A549 treated with dexamethasone at 1 μM for 4 hours (cell line): ENCODE measurements around the gene RPS19. TPM values are rescaled to one million over a fixed set of nuclear protein-coding genes. Genes with fewer than 3 reads are reported as not detected.

Source experiments
- total RNA-seq: library from RNA; stranded (reverse); fragments of 200-300 nt; extraction: Qiagen RNA extraction; gene quantifications from 5 replicates; pipeline ENCODE4 v1.2.3, GENCODE V29; 2022

RPS19 gene
- total RNA-seq: 7,258 to 11,211 TPM (median 7,692 TPM) in 5 replicates

DNA sequence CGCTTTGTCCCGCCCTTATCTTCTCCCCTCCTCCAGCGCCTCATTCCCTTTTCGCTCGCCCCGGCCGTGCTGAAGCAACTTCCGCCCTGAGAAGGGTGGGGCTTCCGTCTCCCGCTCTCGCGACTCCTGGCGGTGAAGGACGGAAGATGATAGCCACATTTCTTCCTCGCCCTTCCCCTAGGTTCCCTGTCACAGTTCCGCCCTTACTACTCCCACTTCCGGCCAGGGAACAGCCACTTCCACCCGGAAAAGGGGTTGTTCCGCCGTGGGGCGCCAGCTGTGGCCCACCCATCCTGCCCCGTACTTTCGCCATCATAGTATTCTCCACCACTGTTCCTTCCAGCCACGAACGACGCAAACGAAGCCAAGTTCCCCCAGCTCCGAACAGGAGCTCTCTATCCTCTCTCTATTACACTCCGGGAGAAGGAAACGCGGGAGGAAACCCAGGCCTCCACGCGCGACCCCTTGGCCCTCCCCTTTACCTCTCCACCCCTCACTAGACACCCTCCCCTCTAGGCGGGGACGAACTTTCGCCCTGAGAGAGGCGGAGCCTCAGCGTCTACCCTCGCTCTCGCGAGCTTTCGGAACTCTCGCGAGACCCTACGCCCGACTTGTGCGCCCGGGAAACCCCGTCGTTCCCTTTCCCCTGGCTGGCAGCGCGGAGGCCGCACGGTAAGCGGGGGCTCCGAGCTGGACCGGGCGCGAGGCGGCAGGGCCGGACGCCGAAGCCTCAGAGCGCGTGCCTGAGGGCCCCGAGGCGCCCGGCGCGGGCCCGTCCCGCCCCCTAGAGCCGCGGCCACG, at the start of gene RPS19:
Gene RPS19, plus strand, starts transcription at position 638 of the 801 bp plus-strand sequence. CDS start 520 bp downstream, outside the sequence.

DNA sequence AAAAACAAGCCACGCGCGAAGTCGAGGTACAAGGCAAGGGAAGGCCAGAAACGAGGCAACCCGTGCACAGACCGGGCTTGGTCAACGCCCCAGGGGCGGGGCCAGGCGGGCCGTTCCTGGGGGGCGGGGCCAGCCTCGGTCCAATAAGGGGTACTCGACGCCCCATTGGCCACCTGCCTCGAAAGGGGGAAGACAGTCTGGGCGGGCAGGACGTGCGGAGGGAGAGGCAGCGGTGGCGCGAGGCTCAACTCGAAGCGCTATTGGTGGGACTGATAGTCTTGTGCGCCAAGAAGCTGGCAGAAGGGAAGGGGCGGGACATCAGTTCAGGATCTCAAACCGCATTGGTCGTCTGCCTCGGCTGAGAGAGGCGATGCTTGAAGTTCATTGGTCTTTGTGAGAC, 15.5 kb upstream of the RPS19 start, which contains the start of gene LYPD4:
Gene LYPD4, minus strand, starts transcription at position 83 of the 400 bp plus-strand sequence. CDS start 5,398 bp downstream, outside the sequence.

DNA sequence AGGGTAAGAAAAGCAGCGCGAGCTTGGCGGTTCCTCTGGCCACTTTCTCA, 15.2 kb upstream of the RPS19 start, which contains the start of gene DMRTC2:
Gene DMRTC2, plus strand, starts transcription at position 42 of the 50 bp plus-strand sequence. CDS start 2,387 bp downstream, outside the sequence.

DNA sequence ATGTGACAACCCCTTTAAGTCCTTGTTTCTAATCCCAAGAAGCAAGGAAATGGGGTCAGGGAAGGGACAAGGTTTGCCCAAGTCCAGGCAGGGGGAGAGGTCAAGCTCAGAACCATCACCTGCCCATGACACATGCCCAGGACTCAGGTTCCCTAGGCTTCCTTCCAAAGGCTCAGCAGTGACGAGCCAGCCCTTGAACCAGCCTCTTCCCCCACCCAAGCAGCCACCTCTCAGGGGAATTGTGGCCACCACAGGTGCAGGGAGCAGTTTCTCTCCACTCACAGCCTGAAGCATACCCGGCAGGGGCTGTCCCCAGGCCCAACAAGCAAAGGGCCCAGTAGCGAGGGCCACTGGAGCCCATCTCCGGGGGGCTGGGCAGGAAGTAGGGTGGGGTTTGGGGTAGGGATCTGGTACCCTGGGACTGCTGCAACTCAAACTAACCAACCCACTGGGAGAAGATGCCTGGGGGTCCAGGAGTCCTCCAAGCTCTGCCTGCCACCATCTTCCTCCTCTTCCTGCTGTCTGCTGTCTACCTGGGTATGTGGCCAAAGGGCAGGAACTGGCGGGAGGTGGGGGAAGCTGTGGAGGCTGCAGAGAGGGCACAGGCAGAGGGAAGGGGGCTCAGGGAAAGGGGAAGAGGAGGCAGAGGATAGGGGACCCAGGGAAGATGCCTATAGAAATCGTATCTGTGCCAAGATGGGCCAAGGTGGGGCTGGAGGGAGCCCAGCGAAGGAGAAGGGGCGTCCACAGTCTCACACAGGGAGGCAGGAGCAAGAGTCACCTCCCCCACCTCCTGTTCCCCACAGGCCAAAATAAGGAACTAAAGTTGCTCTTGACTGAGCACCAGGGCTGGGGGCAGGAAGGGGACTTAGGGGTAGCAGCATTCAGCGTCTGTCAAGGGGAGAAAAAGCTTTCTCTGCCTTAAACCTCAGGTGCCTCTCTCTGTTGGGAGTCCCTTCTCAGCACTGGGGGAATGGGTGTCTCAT, 17.1 kb downstream of the RPS19 start, which contains the start of gene CD79A:
Gene CD79A, plus strand, starts transcription at position 433 of the 986 bp plus-strand sequence. Its CDS starts 26 bp downstream, at position 459.

DNA sequence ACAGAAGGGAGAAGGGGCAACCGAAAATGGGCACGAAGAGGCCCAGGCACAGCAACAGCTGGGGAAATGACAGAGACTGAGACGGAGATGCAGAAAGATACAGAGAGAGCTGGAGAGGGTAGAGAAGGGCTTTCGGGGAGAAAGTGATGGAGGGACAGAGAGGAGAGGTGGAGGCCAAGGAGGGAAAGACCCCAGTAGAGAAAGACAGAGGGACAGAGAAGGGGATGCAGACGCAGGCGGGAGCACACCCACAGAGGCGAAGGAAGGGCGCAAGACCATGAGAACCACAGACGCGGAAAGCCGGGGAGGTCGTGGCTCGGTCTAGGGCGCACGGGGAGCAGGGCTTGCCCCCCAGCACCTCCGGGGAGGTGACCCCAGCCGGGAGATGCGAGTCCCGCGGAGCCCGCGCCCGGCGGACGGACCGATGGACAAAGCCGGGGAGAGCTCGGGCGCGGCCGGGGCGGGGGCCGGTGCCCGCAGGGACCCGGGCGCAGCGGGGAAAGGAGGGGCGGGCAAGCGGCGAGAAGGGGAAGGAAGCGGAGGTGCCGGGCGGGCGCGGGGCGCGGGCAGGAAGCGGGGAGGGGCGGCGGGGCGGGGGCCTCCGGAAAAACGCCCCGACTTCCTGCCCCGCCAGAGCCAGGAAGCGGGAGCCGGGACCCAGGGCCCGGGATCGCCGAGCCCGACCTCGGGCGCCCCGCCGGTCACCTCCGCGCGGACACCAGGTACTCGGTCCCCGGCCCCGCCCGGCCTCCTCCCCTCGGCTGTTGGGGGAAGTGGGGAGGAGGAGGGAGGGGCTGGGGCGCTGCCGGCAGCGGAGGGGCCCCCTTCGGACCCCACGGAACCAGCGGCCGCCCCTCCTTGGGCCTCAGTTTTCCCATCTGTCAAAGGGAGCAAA, 22.8 kb downstream of the RPS19 start, which contains the start of gene ARHGEF1:
Gene ARHGEF1, plus strand, starts transcription at position 617 of the 895 bp plus-strand sequence. CDS start 4,899 bp downstream, outside the sequence.

Other genes starting within 250 kb of the RPS19 start
- gene CEACAM4, start 233.2 kb upstream of the RPS19 start, total RNA-seq: not detected in 5 replicates
- gene CEACAM7, start 172.0 kb upstream of the RPS19 start, total RNA-seq: 0.04 to 0.12 TPM (median 0.09 TPM) in 4 of 5 replicates, not detected in the other
- gene CEACAM5, start 151.6 kb upstream of the RPS19 start, total RNA-seq: 1.5 to 1.9 TPM (median 1.6 TPM) in 5 replicates
- 14.6 to 24.6 TPM (median 18.9 TPM) in 5 replicates for gene CEACAM6, start 104.7 kb upstream of the RPS19 start, total RNA-seq
- gene CEACAM3, start 63.7 kb upstream of the RPS19 start, total RNA-seq: not detected in 5 replicates
- not detected in 5 replicates for gene LYPD4, start 15.6 kb upstream of the RPS19 start, total RNA-seq
- gene DMRTC2, start 15.2 kb upstream of the RPS19 start, total RNA-seq: not detected in 5 replicates
- 0.92 to 1.2 TPM (median 1.0 TPM) in 5 replicates for gene CD79A, start 17.0 kb downstream of the RPS19 start, total RNA-seq
- 73.8 to 121 TPM (median 110 TPM) in 5 replicates for gene ARHGEF1, start 22.9 kb downstream of the RPS19 start, total RNA-seq
- 0.21 to 0.37 TPM (median 0.30 TPM) in 5 replicates for gene ERFL, start 68.2 kb downstream of the RPS19 start, total RNA-seq
- 176 to 234 TPM (median 210 TPM) in 5 replicates for gene RABAC1, start 99.1 kb downstream of the RPS19 start, total RNA-seq
- 2.9 to 5.9 TPM (median 4.7 TPM) in 5 replicates for gene ATP1A3, start 134.0 kb downstream of the RPS19 start, total RNA-seq
- gene GRIK5, start 210.0 kb downstream of the RPS19 start, total RNA-seq: 0.21 to 0.85 TPM (median 0.43 TPM) in 5 replicates
- gene ZNF574, start 215.9 kb downstream of the RPS19 start, total RNA-seq: 27.5 to 39.1 TPM (median 36.6 TPM) in 5 replicates